Gastrocnemius medialis (tissue), 4 donors: Measurements from ENCODE around the gene CENPL.

Source experiments
- CTCF ChIP-seq, 5 experiments: fragments of 450-650 bp in 3 of 5; fragments of 200-600 bp in 2 of 5; sonication (generic) in 2 of 5; IDR thresholded peaks in 4 of 5; conservative IDR thresholded peaks in 1 of 5; 1 replicate in 4 of 5; 2 replicates in 1 of 5; pipeline ENCODE4 v1.5.1; 2016 to 2019; ENCODE audit warnings: antibody characterized with exemption in 5 of 5, mild to moderate bottlenecking in 3 of 5, moderate library complexity in 3 of 5
- POLR2A ChIP-seq, 2 donors: fragments of 450-650 bp; IDR thresholded peaks; one replicate each; pipeline ENCODE4 v1.6.1; 2017; ENCODE audit warnings: antibody characterized with exemption in 2 of 2, mild to moderate bottlenecking in 2 of 2, moderate library complexity in 2 of 2

- TF ChIP-seq CTCF (IDR thresholded peaks at IDR 0.05 in 4 of 5, conservative IDR thresholded peaks at IDR 0.05 in 1 of 5) (no peak), POLR2A (IDR thresholded peaks at IDR 0.05) (no peak)
Observed at GRCh38 chr1:173802961-173803360, 21.7 kb downstream of the CENPL start.
